Thymus (tissue), 11 donors: ENCODE data around the gene DYNLRB1. TPM values are rescaled to one million over a fixed set of nuclear protein-coding genes. Genes with fewer than 3 reads are reported as not detected.
A peak's percentile ranks its signal among the peaks of the same experiment; 100 is the strongest.

Experiments
- DNase-seq, 9 donors: peaks; one replicate each; pipeline ENCODE4 v3.0.0-alpha.2; 2013; ENCODE audit warnings: low spot score in 9 of 9, low read depth in 6 of 9, missing footprints in 1 of 9
- H3K27ac ChIP-seq, 2 donors: one replicate each; pipeline ENCODE4 v1.5.1; 2013; ENCODE audit warnings: control low read depth in 1 of 2, low read depth in 1 of 2, low read length in 1 of 2, mild to moderate bottlenecking in 1 of 2, moderate library complexity in 1 of 2
- H3K27me3 ChIP-seq, 2 donors: one replicate each; pipeline ENCODE4 v1.5.1; 2013; ENCODE audit warnings: low read length in 1 of 2; ENCODE audit not compliant: control insufficient read depth in 2 of 2, insufficient read depth in 1 of 2
- H3K36me3 ChIP-seq, 2 donors: one replicate each; pipeline ENCODE4 v1.5.1; 2013; ENCODE audit warnings: low read length in 1 of 2, mild to moderate bottlenecking in 1 of 2, moderate library complexity in 1 of 2; ENCODE audit not compliant: control insufficient read depth in 2 of 2, insufficient read depth in 2 of 2
- H3K4me1 ChIP-seq, 2 donors: one replicate each; pipeline ENCODE4 v1.5.1; 2013; ENCODE audit warnings: low read length in 2 of 2; ENCODE audit not compliant: control insufficient read depth in 2 of 2, insufficient read depth in 2 of 2
- H3K4me3 ChIP-seq, 2 donors: one replicate each; pipeline ENCODE4 v1.5.1; 2013; ENCODE audit warnings: low read length in 2 of 2, control low read depth in 1 of 2, mild to moderate bottlenecking in 1 of 2
- H3K9me3 ChIP-seq, 2 donors: one replicate each; pipeline ENCODE4 v1.5.1; 2013; ENCODE audit warnings: low read length in 1 of 2, mild to moderate bottlenecking in 1 of 2; ENCODE audit not compliant: control insufficient read depth in 2 of 2, insufficient read depth in 1 of 2
- WGBS: extraction: QIAGEN DNeasy Blood & Tissue Kit; methylation state at CpG from one replicate; pipeline ENCODE4 v1.1.7; 2013; 5-methylcytosine and 5-hydroxymethylcytosine counted together
- polyA plus RNA-seq: library from polyadenylated mRNA; stranded (reverse); fragments of 200-250 nt; gene quantifications from one replicate; pipeline ENCODE4 v1.2.3, GENCODE V29; 2013
- total RNA-seq: library from RNA; stranded (reverse); fragments of 120-200 nt; gene quantifications from one replicate; pipeline ENCODE4 v1.2.4, GENCODE V29; 2013
- donor health status: healthy.

Gene DYNLRB1
- total and polyA plus RNA-seq, 2 donors: 70.9 to 226 TPM

- WGBS: 97% methylated on average over 6 of the region's 6 CpGs
- no peak overlapping the region for H3K4me3 ChIP-seq
- H3K27me3 ChIP-seq: no peaks in the 10 kb centered on the region
- DNase-seq: no peak
- H3K9me3 ChIP-seq: no peaks in the 10 kb centered on the region
- peaks cover 0 to under 1% of the 10 kb centered on the region in 2 donors for H3K4me1 ChIP-seq
- H3K27ac ChIP-seq: no peak overlapping the region
- peaks cover 20 to 34% of the 10 kb centered on the region in 2 donors for H3K36me3 ChIP-seq
These were observed 58.6 kb downstream of the DYNLRB1 start for GRCh38 chr20:34574861-34575260.

- WGBS: 100% methylated on average over 5 of the region's 5 CpGs
- Histone ChIP-seq H3K27ac (no peak overlapping the region), H3K36me3 (peaks cover 20 to 37% of the 10 kb centered on the region in 2 donors), H3K4me1 (peaks cover 0 to 4% of the 10 kb centered on the region in 2 donors), H3K9me3 (no peaks in the 10 kb centered on the region), H3K27me3 (no peaks in the 10 kb centered on the region), H3K4me3 (no peak overlapping the region)
- DNase-seq: no peak
These were observed 59.0 kb downstream of the DYNLRB1 start for GRCh38 chr20:34575271-34575670.

GRCh38 chr20:34575756-34576155 lies 59.5 kb downstream of the DYNLRB1 start:
- H3K27me3 ChIP-seq: no peaks in the 10 kb centered on the region
- no peaks in the 10 kb centered on the region for H3K9me3 ChIP-seq
- no peak overlapping the region for H3K4me3 ChIP-seq
- peaks cover 20 to 40% of the 10 kb centered on the region in 2 donors for H3K36me3 ChIP-seq
- 98% methylated on average over 4 of the region's 4 CpGs for WGBS
- no peak overlapping the region for H3K27ac ChIP-seq
- peaks cover 0 to 9% of the 10 kb centered on the region in 2 donors for H3K4me1 ChIP-seq
- no peak for DNase-seq

- DNase-seq: no peak
- 100% methylated on average over 4 of the region's 4 CpGs for WGBS
- Histone ChIP-seq H3K9me3 (no peaks in the 10 kb centered on the region), H3K4me1 (peaks cover 0 to 9% of the 10 kb centered on the region in 2 donors), H3K27me3 (no peaks in the 10 kb centered on the region), H3K36me3 (peaks cover 14 to 37% of the 10 kb centered on the region in 2 donors), H3K4me3 (no peak overlapping the region), H3K27ac (no peak overlapping the region)
These were observed 60.8 kb downstream of the DYNLRB1 start for GRCh38 chr20:34577061-34577460.

GRCh38 chr20:34578025-34578424 lies 61.8 kb downstream of the DYNLRB1 start:
- no peaks in the 10 kb centered on the region for H3K9me3 ChIP-seq
- DNase-seq: no peak
- 95% methylated on average over 2 of the region's 2 CpGs for WGBS
- no peak overlapping the region for H3K4me3 ChIP-seq
- no peaks in the 10 kb centered on the region for H3K27me3 ChIP-seq
- peaks cover 19 to 34% of the 10 kb centered on the region in 2 donors for H3K36me3 ChIP-seq
- no peak overlapping the region for H3K27ac ChIP-seq
- peaks cover 0 to 9% of the 10 kb centered on the region in 2 donors for H3K4me1 ChIP-seq

GRCh38 chr20:34578521-34578920 lies 62.3 kb downstream of the DYNLRB1 start:
- no peak overlapping the region for H3K4me3 ChIP-seq
- peaks cover 0 to 9% of the 10 kb centered on the region in 2 donors for H3K4me1 ChIP-seq
- H3K36me3 ChIP-seq: peaks cover 21 to 35% of the 10 kb centered on the region in 2 donors
- no peak for DNase-seq
- WGBS: 97% methylated on average over 6 of the region's 6 CpGs
- no peak overlapping the region for H3K27ac ChIP-seq
- no peaks in the 10 kb centered on the region for H3K27me3 ChIP-seq
- H3K9me3 ChIP-seq: no peaks in the 10 kb centered on the region

- peaks cover 0 to 9% of the 10 kb centered on the region in 2 donors for H3K4me1 ChIP-seq
- H3K27ac ChIP-seq: peak overlapping the region in 1 of 2 donors; percentile 8
- DNase-seq: no peak
- no peaks in the 10 kb centered on the region for H3K9me3 ChIP-seq
- no peaks in the 10 kb centered on the region for H3K27me3 ChIP-seq
- H3K4me3 ChIP-seq: no peak overlapping the region
- peaks cover 23 to 31% of the 10 kb centered on the region in 2 donors for H3K36me3 ChIP-seq
- 95% methylated on average over 11 of the region's 11 CpGs for WGBS
These were observed 63.2 kb downstream of the DYNLRB1 start for GRCh38 chr20:34579191-34579978.

GRCh38 chr20:34579979-34580940 lies 64.0 kb downstream of the DYNLRB1 start:
- H3K4me1 ChIP-seq: peaks cover 0 to 9% of the 10 kb centered on the region in 2 donors

More at GRCh38 chr20:34579979-34580940, 64.0 kb downstream of the DYNLRB1 start:
- Histone ChIP-seq H3K9me3 (no peaks in the 10 kb centered on the region), H3K27ac (peak overlapping the region in 1 of 2 donors; percentile 42), H3K27me3 (no peaks in the 10 kb centered on the region), H3K4me3 (no peak overlapping the region), H3K36me3 (peaks cover 21 to 31% of the 10 kb centered on the region in 2 donors)
- WGBS: 94% methylated on average over 7 of the region's 7 CpGs
- peak in 1 of 9 donors; percentile 41 for DNase-seq
